ENCODE data around the gene URI1. TPM values are rescaled to one million over a fixed set of nuclear protein-coding genes. Genes with fewer than 3 reads are reported as not detected.

URI1 gene
- total and polyA plus RNA-seq, 2 of the 8 experiments (the other 6 are each of a cell fraction or from before 2014, with no cell fraction given), result 27.7 to 64.3 TPM

DNA sequence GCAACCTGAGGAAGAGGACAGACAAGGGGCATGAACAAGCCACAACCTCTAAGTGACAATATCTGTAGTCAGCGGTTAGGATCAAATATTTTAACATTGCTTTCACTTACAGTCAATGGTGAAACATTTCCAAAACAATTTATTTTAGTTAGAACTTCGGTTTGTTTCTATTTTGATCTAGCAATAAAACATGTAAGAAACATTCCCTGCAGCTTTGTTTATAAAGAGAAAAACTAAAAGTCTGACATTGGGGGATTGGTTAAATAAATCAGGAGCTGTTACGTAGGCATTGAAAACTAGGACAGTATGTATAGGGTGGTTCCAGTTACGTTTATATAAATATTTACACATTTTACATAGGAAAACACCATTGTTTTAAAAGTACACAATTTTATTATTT is 3.4 kb downstream of the URI1 start (continued):
- TF ChIP-seq TCF12 (IDR thresholded peaks at IDR 0.05; ENCODE audit: low read depth, low read length), result no peak
- TF ChIP-seq CEBPB (IDR thresholded peaks at IDR 0.05; ENCODE audit: low read depth, low read length), result no peak
- no peak for TF ChIP-seq POU5F1 (IDR thresholded peaks at IDR 0.05; ENCODE audit: low read depth, low read length)
- TF ChIP-seq TEAD4 (IDR thresholded peaks at IDR 0.05; ENCODE audit: low read depth, low read length), result no peak
- TF ChIP-seq JUN (IDR thresholded peaks at IDR 0.05; ENCODE audit: low read depth, low read length), result no peak

All from H1 (cell line).